A673 (cell line): ENCODE data around the gene SUSD2. TPM values are rescaled to one million over a fixed set of nuclear protein-coding genes. Genes with fewer than 3 reads are reported as not detected.

ENCODE experiments used
- total RNA-seq: library from RNA; stranded (reverse); gene quantifications from 2 replicates; pipeline ENCODE4 v1.2.3, GENCODE V29; 2021

The SUSD2 gene
- total RNA-seq, 1 experiment from 2014 or later: 1.3 TPM

Other genes starting within 250 kb of the SUSD2 start
- gene GSTT2B, start 220.3 kb upstream of the SUSD2 start, total RNA-seq: 0.54 and 0.76 TPM in 2 replicates
- not detected in 2 replicates for gene DDTL, start 214.6 kb upstream of the SUSD2 start, total RNA-seq
- gene DDT, start 207.0 kb upstream of the SUSD2 start, total RNA-seq: 102 and 108 TPM in 2 replicates
- gene GSTT2, start 201.4 kb upstream of the SUSD2 start, total RNA-seq: not detected in 2 replicates
- gene GSTT4, start 176.0 kb upstream of the SUSD2 start, total RNA-seq: not detected in 2 replicates
- 73.9 and 83.0 TPM in 2 replicates for gene CABIN1, start 170.2 kb upstream of the SUSD2 start, total RNA-seq
- not detected in 2 replicates for gene GGT5, start 63.6 kb downstream of the SUSD2 start, total RNA-seq
- gene SPECC1L, start 89.3 kb downstream of the SUSD2 start, total RNA-seq: 55.6 and 56.7 TPM in 2 replicates
- 9.6 and 10.9 TPM in 2 replicates for gene ADORA2A, start 246.1 kb downstream of the SUSD2 start, total RNA-seq